HepG2 (cell line): ENCODE measurements around the gene GAB3.

Experiments
- ARID2 ChIP-seq: sonication (generic); formaldehyde crosslinking; IDR thresholded peaks from 2 replicates; pipeline ENCODE4 v1.8.1; 2022; ENCODE audit warnings: mild to moderate bottlenecking, missing genetic modification reagents, borderline replicate concordance
- ATF2 ChIP-seq: sonication (generic); formaldehyde crosslinking; IDR thresholded peaks from 2 replicates; pipeline ENCODE4 v1.4.0; 2020; ENCODE audit warnings: missing genetic modification reagents
- BCL3 ChIP-seq: sonication (generic); formaldehyde crosslinking; IDR thresholded peaks from 2 replicates; pipeline ENCODE4 v1.5.1; 2020; ENCODE audit warnings: mild to moderate bottlenecking, missing genetic modification reagents, moderate library complexity
- CTCF ChIP-seq: sonication (generic); formaldehyde crosslinking; IDR thresholded peaks from 2 replicates; pipeline ENCODE4 v1.5.0; 2020; ENCODE audit warnings: mild to moderate bottlenecking, missing genetic modification reagents, moderate library complexity
- FOXP1 ChIP-seq, 2 experiments: fragments of 450-650 bp in 1 of 2; IDR thresholded peaks; 2 replicates each; pipeline ENCODE4 v1.6.1; 2017 to 2018; ENCODE audit warnings: antibody characterized with exemption in 1 of 2
- GMEB2 ChIP-seq: IDR thresholded peaks from 2 replicates; pipeline ENCODE4 v1.6.1; 2016; ENCODE audit warnings: missing biosample characterization, missing genetic modification reagents, low read depth
- ZNF614 ChIP-seq: IDR thresholded peaks from 2 replicates; pipeline ENCODE4 v1.6.1; 2018; ENCODE audit warnings: missing biosample characterization, missing genetic modification reagents, inconsistent platforms, borderline replicate concordance
- ZNF709 ChIP-seq: sonication (generic); formaldehyde crosslinking; IDR thresholded peaks from 2 replicates; pipeline ENCODE4 v1.5.0; 2020; ENCODE audit warnings: mild to moderate bottlenecking, missing genetic modification reagents

- TF ChIP-seq FOXP1 (IDR thresholded peaks at IDR 0.05): no peak
- TF ChIP-seq FOXP1 (CRISPR knock-in tag; IDR thresholded peaks at IDR 0.05): no peak
- TF ChIP-seq BCL3 (CRISPR knock-in tag): no peak
- no peak for TF ChIP-seq ZNF614 (CRISPR knock-in tag)
- TF ChIP-seq GMEB2 (CRISPR knock-in tag): no peak
- TF ChIP-seq ARID2 (CRISPR knock-in tag): no peak
- no peak for TF ChIP-seq ATF2
- TF ChIP-seq CTCF (CRISPR knock-in tag): no peak
- no peak for TF ChIP-seq ZNF709 (CRISPR knock-in tag)
These were observed 93.6 kb downstream of the GAB3 start for GRCh38 chrX:154657226-154657805.
